Keratinocyte (primary cell): ENCODE data around the gene PDK1.

Experiments
- EZH2 ChIP-seq: IDR thresholded peaks from one replicate; pipeline ENCODE4 v1.6.1; 2012; ENCODE audit warnings: inconsistent platforms, mild to moderate bottlenecking, low read length, moderate library complexity
- TF ChIP-seq, protein P1 (sequence below), 3 experiments: IDR thresholded peaks in 1 of 3; conservative IDR thresholded peaks in 1 of 3; optimal IDR thresholded peaks in 1 of 3; 2 replicates in 2 of 3; 3 replicates in 1 of 3; pipeline versions ENCODE3 to v1.5.1; 2011; ENCODE audit warnings: low read length in 3 of 3, mild to moderate bottlenecking in 3 of 3, moderate library complexity in 2 of 3, control low read depth in 1 of 3, inconsistent platforms in 1 of 3; ENCODE audit not compliant: insufficient read depth in 2 of 3; ENCODE audit errors: extremely low read depth in 1 of 3

DNA sequence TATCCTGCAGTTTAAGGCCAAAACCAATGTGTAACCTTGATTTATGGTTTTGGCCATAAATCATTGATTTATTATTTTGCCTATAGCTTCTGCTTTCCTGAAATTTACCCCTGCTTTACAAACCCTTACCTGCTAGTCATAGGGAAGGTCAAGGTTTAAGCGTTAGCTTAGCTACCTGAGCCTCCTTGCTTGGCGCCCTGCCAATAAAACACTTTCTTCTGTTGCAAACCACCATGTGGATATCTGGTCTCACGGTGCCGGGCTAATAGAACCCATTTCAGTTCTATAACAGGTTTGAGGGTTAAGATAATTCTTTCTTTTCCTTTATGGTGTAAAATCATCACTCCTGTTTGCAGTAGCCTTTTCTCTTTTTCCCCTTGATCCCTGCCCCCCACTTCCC is 72.2 kb downstream of the PDK1 start:
- TF ChIP-seq, protein P1, sequence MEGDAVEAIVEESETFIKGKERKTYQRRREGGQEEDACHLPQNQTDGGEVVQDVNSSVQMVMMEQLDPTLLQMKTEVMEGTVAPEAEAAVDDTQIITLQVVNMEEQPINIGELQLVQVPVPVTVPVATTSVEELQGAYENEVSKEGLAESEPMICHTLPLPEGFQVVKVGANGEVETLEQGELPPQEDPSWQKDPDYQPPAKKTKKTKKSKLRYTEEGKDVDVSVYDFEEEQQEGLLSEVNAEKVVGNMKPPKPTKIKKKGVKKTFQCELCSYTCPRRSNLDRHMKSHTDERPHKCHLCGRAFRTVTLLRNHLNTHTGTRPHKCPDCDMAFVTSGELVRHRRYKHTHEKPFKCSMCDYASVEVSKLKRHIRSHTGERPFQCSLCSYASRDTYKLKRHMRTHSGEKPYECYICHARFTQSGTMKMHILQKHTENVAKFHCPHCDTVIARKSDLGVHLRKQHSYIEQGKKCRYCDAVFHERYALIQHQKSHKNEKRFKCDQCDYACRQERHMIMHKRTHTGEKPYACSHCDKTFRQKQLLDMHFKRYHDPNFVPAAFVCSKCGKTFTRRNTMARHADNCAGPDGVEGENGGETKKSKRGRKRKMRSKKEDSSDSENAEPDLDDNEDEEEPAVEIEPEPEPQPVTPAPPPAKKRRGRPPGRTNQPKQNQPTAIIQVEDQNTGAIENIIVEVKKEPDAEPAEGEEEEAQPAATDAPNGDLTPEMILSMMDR (optimal IDR thresholded peaks at IDR 0.05 in 1 of 3, IDR thresholded peaks at IDR 0.05 in 1 of 3, conservative IDR thresholded peaks at IDR 0.05 in 1 of 3; ENCODE audit: extremely low read depth in 1 of 3, insufficient read depth in 2 of 3, low read length in 3 of 3), result no peak
- TF ChIP-seq EZH2, result no peak
